IPS-20b (cell line): Measurements from ENCODE around the gene DMBT1.

Source experiments
- H3K27ac ChIP-seq: one replicate; pipeline ENCODE4 v1.5.1; 2013; ENCODE audit warnings: low read length
- H3K27me3 ChIP-seq: 2 replicates; pipeline ENCODE4 v1.6.1; 2013; ENCODE audit warnings: mild to moderate bottlenecking, low read length, inconsistent platforms; ENCODE audit not compliant: insufficient read depth
- H3K36me3 ChIP-seq: 2 replicates; pipeline ENCODE4 v1.6.1; 2013; ENCODE audit warnings: low read depth, mild to moderate bottlenecking, inconsistent platforms, low read length, moderate library complexity; ENCODE audit not compliant: insufficient read depth
- H3K4me1 ChIP-seq: 2 replicates; pipeline ENCODE4 v1.6.1; 2013; ENCODE audit warnings: mild to moderate bottlenecking, control low read depth, inconsistent platforms, low read length, moderate library complexity; ENCODE audit not compliant: insufficient read depth
- H3K4me3 ChIP-seq: 2 replicates; pipeline ENCODE4 v1.5.1; 2013; ENCODE audit warnings: mild to moderate bottlenecking, low read length, inconsistent platforms
- H3K9ac ChIP-seq: 2 replicates; pipeline ENCODE4 v1.6.1; 2013; ENCODE audit warnings: low read depth, mild to moderate bottlenecking, inconsistent platforms, low read length, moderate library complexity
- H3K9me3 ChIP-seq: 2 replicates; pipeline ENCODE4 v1.6.1; 2013; ENCODE audit warnings: mild to moderate bottlenecking, low read depth, low read length, inconsistent platforms; ENCODE audit not compliant: insufficient read depth

DMBT1 gene

DNA sequence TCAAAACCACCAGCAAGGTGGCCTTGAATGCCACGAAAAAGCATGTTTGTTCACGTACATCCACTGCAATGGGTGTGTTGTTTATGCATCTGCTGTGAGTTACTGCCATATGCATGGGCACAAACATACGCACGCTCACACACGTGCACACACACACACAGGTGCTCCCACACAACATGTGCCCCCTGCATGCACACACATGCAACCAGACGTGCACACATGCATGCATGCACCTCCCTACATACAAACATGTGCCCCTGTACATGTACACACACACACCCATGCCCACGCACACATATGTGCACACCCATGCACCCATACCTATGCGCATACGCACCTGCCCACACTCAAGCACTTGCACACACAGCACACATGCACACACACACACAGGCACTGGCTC is 10.1 kb upstream of the DMBT1 start:
- no peaks in the 10 kb centered on the region for H3K36me3 ChIP-seq
- no peaks in the 10 kb centered on the region for H3K9me3 ChIP-seq
- H3K27ac ChIP-seq, result no peak overlapping the region
- no peaks in the 10 kb centered on the region for H3K4me1 ChIP-seq
- H3K27me3 ChIP-seq, result no peaks in the 10 kb centered on the region; the same call in 1 of the 2 replicates
- H3K9ac ChIP-seq, result no peak overlapping the region
- no peak overlapping the region for H3K4me3 ChIP-seq

DNA sequence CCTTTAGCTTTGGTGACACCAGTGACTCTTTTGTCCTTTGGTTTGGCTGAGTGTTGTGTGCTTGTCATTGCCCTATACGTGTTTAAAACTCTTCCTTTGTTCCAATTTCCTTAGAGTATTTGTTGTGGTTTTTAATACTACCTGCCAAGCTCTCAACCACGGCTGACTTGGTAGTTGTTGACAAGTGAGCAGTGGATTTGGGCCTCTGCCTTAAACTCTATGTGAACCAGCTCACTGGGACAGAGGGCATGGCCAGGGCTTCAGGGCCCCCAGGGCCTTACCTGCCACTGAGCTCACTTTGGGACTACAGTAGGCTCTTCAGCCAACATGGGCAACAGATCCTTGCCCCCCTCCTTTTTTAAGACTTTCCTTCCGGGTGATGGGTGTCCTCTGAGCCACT is 9.6 kb upstream of the DMBT1 start:
- Histone ChIP-seq H3K9me3 (no peaks in the 10 kb centered on the region), H3K27me3 (no peaks in the 10 kb centered on the region; the same call in 1 of the 2 replicates), H3K4me1 (no peaks in the 10 kb centered on the region), H3K36me3 (no peaks in the 10 kb centered on the region), H3K9ac (no peak overlapping the region), H3K4me3 (no peak overlapping the region), H3K27ac (no peak overlapping the region)

DNA sequence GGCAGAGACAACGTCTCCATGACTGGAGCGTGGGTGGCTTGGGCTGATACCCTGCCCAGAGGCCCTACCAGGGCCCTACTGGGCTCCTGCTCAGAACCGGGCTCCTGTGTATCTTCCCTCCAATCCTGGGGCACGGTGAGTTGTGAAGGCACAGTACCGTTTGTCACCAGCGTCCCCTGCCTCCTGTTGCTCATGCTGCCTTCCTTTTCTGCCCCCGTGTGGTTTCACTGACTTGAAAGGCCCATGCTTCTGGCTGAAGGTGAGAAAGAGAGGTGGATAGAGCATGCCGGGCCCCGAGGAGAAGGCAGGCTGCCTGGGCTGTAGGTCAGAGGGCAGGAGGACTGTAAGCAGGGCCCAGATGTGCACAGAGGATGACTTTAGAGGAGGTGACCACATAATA is 9.1 kb upstream of the DMBT1 start:
- no peak overlapping the region for H3K27ac ChIP-seq
- no peaks in the 10 kb centered on the region; the same call in 1 of the 2 replicates for H3K27me3 ChIP-seq
- H3K9ac ChIP-seq, result no peak overlapping the region
- no peaks in the 10 kb centered on the region for H3K36me3 ChIP-seq
- no peaks in the 10 kb centered on the region for H3K9me3 ChIP-seq
- no peaks in the 10 kb centered on the region for H3K4me1 ChIP-seq
- H3K4me3 ChIP-seq, result no peak overlapping the region

DNA sequence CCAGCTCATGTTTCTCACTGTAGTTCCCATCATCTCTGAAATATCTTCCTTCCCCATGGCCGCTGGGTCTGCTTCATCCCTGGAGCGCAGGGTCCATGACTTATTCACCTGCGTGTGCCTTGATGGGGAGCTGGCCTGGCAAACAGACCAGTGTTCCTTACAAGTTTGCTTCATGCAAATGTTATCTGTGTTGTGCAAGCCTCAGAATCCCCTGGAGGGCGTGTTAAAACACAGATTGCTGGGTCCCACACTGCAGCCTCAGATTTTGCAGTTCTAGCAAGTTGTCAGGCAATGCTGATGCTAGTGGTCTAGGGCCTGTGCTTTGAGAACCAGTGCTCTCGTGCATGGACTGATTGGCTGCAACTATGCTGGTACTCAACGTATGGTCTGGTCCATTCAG is 7.2 kb upstream of the DMBT1 start:
- Histone ChIP-seq H3K9me3 (no peaks in the 10 kb centered on the region), H3K4me3 (no peak overlapping the region), H3K4me1 (no peaks in the 10 kb centered on the region), H3K9ac (no peak overlapping the region), H3K36me3 (no peaks in the 10 kb centered on the region), H3K27ac (no peak overlapping the region), H3K27me3 (no peaks in the 10 kb centered on the region; the same call in 1 of the 2 replicates)

DNA sequence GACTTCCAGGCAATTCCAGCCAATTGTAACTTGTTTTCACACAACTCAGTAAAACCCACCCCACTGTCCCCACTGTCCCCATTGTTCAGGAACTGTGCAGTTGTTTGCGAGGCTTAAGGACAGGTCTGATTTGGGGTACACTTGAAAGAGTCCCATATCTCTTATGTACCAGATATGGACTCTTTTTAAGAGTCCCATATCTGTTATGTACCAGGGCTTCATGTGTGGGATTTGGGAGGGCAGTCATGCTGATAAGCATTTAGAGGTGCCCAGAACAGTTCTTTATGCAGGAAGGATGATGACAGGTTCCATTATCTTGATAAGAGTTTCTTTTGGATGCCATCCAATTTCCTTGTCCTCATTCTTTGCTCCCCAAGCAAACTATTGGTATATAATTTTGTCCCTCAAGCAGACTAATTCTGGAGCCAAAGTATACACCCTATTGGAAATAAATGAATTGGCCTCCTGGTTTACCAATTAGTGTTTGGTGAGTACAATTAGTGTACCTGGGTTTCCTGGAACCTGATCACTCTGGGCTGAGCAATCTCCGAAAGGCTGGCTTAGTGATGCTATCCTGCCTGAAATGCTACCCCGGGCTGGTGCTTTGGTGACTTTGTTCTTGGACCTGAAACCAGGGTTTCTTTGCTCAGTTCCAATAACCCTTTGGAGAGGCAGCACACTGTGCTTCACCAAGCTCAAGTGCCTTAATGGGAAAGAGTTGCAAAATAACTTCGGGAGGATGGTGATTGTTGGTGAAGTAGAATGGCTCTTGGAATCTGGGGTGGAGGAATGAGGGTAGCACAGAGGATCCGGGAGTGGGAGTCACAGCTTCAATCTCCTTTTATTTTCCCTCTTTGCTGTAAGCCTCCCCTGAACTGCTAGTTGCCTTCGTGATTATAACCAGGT is 6.2 kb upstream of the DMBT1 start:
- Histone ChIP-seq H3K4me3 (no peak overlapping the region), H3K27me3 (no peaks in the 10 kb centered on the region; the same call in 1 of the 2 replicates), H3K9ac (no peak overlapping the region), H3K9me3 (no peaks in the 10 kb centered on the region), H3K36me3 (no peaks in the 10 kb centered on the region), H3K27ac (no peak overlapping the region), H3K4me1 (no peaks in the 10 kb centered on the region)

DNA sequence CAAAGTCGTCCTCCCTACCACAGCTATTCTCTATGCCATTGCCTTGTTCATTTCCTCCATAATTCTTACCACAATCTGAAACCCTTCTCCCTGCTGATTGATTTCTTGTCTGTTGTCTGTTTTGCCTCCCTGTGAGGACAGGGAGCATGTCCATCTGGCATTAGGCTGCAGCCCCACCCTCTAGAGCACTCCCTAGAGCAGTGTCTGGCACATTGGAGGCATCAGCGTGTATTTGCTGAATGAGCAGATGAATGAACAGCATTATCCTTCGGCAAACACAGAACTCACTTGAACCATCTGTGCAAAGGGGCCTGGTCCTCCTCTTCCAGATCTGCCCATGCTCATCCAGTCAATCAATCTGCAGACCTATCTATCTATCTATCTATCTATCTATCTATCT is 5.1 kb upstream of the DMBT1 start:
- Histone ChIP-seq H3K27me3 (no peaks in the 10 kb centered on the region), H3K27ac (no peak overlapping the region), H3K9me3 (no peaks in the 10 kb centered on the region), H3K36me3 (no peaks in the 10 kb centered on the region), H3K4me1 (no peaks in the 10 kb centered on the region), H3K4me3 (no peak overlapping the region), H3K9ac (no peak overlapping the region)

DNA sequence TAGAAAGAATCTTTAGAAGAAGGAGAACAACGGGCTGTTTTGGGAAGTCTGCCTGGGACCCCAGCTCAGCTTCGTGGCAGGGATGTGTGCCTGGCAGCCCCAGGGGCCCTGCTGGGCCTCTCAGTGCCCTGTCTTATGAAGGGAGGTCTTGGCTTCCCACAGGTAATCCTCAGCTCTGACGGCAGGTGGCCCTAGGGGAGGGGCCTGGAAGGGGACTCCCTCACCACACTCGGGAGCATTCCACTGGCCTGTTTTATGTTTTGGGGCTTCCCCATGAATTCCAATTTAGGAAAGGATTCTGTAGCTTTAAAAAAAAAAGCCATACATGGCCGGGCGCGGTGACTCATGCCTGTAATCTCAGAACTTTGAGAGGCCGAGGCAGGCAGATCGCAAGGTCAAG is 3.0 kb upstream of the DMBT1 start:
- no peaks in the 10 kb centered on the region for H3K4me1 ChIP-seq
- H3K27ac ChIP-seq, result no peak overlapping the region
- H3K36me3 ChIP-seq, result no peaks in the 10 kb centered on the region
- no peaks in the 10 kb centered on the region for H3K27me3 ChIP-seq
- no peak overlapping the region for H3K9ac ChIP-seq
- H3K9me3 ChIP-seq, result no peaks in the 10 kb centered on the region
- H3K4me3 ChIP-seq, result no peak overlapping the region

DNA sequence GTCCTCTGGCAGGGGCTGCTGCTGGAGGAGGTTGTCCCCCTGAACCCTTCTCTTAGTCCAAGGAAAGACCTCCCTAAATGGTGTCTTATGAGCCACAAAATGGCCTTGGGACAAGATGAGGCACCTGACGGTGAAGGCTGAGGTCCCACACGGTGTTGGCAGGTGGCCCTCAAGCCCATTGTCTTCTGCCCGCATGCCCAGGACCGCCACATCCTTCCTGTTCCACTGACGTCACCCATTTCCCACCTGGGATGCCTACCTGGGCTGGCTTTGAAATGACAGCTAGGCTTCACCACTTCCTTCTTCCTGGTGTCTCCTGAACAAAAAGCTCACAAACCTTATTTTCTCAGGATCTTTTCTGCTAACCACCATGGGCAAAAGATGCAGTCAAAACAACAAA is 2.1 kb upstream of the DMBT1 start:
- Histone ChIP-seq H3K9me3 (no peaks in the 10 kb centered on the region), H3K27ac (no peak overlapping the region)

DNA sequence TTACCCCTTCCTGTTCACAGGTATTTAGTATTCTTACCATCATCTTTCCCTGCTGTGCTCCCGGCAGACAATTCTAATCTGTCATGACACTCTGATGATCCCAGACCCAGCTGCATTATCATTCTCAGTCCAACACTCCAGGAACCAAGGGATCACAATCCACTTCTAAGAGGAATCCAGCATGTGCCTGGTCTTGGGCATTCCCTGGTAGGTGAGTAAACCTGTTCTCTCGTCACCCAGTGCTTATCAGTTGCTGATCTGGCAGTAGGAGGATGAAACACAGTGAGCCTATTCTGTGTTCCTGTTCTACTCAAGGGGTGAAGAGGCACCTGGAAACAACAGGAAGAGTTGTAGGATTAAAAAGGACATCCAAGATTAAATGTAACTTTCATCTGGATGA is 1.3 kb upstream of the DMBT1 start:
- Histone ChIP-seq H3K9me3 (no peaks in the 10 kb centered on the region), H3K4me1 (no peaks in the 10 kb centered on the region), H3K27me3 (peaks cover 4% of the 10 kb centered on the region; the same call in 1 of the 2 replicates), H3K36me3 (no peaks in the 10 kb centered on the region), H3K4me3 (no peak overlapping the region), H3K9ac (no peak overlapping the region), H3K27ac (no peak overlapping the region)

More for the DNA sequence above, 2.1 kb upstream of the DMBT1 start:
- peaks cover under 1% of the 10 kb centered on the region; the same call in 1 of the 2 replicates for H3K27me3 ChIP-seq
- no peak overlapping the region for H3K9ac ChIP-seq
- no peak overlapping the region for H3K4me3 ChIP-seq
- no peaks in the 10 kb centered on the region for H3K36me3 ChIP-seq
- H3K4me1 ChIP-seq, result no peaks in the 10 kb centered on the region

DNA sequence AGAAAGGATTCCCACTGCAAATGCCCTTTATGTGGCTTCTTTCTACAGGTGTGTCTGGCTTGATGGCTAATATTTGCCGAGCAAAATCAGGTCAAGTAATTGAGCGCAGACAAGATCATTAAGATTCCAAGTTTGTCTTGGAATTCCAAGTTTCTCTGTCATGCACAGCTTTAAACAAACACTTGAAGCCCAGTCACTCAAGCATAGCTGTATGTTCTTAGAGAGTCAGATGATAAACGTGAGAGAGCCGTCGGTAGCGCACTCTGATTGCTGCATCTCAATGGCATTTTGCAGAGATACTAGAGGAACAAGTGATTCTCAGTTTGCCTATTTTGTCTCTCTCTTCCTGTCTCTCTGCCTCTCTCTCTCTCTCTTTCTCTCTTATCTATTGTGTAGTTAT is 658 bp downstream of the DMBT1 start:
- peaks cover 4% of the 10 kb centered on the region; the same call in 1 of the 2 replicates for H3K27me3 ChIP-seq
- no peaks in the 10 kb centered on the region for H3K9me3 ChIP-seq
- H3K4me3 ChIP-seq, result no peak overlapping the region
- H3K27ac ChIP-seq, result no peak overlapping the region
- H3K36me3 ChIP-seq, result no peaks in the 10 kb centered on the region
- H3K4me1 ChIP-seq, result no peaks in the 10 kb centered on the region
- H3K9ac ChIP-seq, result no peak overlapping the region

DNA sequence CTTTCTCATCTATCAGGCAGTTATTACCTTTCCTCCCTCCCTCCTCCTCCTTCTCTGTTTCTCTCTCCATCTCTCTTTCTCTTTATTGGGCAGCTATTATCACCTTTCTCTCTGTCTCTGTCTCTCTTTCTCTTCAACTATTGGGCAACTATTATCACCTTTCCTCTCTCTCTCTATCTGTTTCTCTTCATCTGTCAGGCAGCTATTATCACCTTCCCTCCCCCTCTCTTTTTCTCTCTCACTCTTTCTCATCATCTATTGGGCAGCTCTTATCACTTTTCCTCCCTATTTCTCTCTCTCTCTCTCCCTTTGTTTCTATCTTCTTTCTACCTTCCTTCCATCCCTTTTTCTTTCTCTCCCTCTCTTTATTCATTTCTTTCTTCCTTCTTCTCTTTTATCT is 1.2 kb downstream of the DMBT1 start:
- no peaks in the 10 kb centered on the region for H3K4me1 ChIP-seq
- H3K36me3 ChIP-seq, result no peaks in the 10 kb centered on the region
- H3K4me3 ChIP-seq, result no peak overlapping the region
- H3K27ac ChIP-seq, result no peak overlapping the region
- H3K9me3 ChIP-seq, result no peaks in the 10 kb centered on the region
- H3K27me3 ChIP-seq, result peaks cover 4% of the 10 kb centered on the region; the same call in 1 of the 2 replicates
- no peak overlapping the region for H3K9ac ChIP-seq

DNA sequence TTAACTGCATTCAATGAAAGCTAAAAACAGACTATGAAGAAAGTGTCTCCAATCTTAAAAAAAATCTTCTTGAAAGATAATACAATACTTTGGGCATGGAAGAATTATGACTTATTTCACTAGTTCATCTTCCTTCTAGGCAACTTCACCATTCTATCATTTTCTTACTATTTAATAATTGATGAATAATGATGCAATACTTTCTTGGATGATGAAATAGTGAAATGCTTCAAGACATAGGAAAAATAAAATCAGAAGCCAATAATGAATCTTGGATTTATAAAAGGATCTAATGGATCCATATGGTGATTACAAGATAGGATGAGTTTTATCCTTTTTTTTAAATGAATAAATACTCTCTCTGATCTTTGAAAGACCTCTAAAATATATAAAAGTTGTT is 4.4 kb downstream of the DMBT1 start:
- H3K27ac ChIP-seq, result no peak overlapping the region

More for the DNA sequence above, 4.4 kb downstream of the DMBT1 start:
- Histone ChIP-seq H3K36me3 (no peaks in the 10 kb centered on the region), H3K9ac (no peak overlapping the region), H3K4me3 (no peak overlapping the region), H3K27me3 (peaks cover 4% of the 10 kb centered on the region; the same call in 1 of the 2 replicates), H3K9me3 (no peaks in the 10 kb centered on the region), H3K4me1 (no peaks in the 10 kb centered on the region)
